HG03139 (cell line): ENCODE data around the gene PLEKHA5.
"Not testable (repeated sequence)": the region's sequence is repeated elsewhere in the genome, so short reads cannot be mapped to it uniquely, and the experiment has no call there.

Source experiments
- ATAC-seq: cut with Tn5 transposase; IDR thresholded peaks from one replicate; pipeline ENCODE4 v1.9.1; 2021; ENCODE audit not compliant: unreplicated experiment

The PLEKHA5 gene

DNA sequence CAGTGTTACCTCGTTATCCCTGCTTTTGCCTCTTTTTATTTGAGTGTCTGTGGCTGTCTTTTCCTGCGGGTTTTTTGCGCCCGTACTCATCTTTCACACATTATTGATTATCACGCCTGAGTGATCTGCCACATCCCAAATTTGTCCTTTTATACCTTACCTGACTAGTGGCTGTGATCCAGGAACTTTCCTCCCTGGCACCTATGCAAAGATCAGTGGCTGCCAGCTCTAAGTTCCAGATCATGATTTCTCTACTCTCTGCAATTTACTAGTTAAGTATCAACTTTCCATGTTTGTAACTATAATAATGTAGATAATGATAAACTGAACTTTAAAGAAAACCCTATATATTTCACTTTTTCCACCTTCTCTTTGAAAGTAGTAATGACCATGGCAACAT is 36.9 kb downstream of the PLEKHA5 start:
- no peak for ATAC-seq

DNA sequence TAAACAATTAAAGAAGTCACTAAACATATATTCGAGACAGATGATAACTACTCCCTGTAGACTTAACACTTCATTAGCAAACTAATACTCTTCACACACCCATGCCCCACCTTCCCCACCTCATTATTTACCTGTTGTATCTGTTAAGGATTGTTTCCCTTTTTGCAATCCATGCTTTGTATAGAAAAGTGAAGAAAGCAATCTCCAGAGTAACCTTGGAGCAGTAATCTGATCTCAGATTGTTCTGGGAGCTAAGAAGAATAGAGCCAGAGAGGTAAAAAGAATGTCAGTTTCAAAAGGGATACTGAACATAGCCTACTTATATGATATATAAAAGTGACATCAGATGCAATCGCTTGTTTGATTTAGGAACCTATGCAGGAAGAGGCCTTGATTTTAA is 37.4 kb downstream of the PLEKHA5 start:
- ATAC-seq = no peak

- ATAC-seq = no peak
Measured at GRCh38 chr12:19167708-19168107, 38.2 kb downstream of the PLEKHA5 start.

GRCh38 chr12:19168644-19169043 is 39.1 kb downstream of the PLEKHA5 start:
- no peak for ATAC-seq

DNA sequence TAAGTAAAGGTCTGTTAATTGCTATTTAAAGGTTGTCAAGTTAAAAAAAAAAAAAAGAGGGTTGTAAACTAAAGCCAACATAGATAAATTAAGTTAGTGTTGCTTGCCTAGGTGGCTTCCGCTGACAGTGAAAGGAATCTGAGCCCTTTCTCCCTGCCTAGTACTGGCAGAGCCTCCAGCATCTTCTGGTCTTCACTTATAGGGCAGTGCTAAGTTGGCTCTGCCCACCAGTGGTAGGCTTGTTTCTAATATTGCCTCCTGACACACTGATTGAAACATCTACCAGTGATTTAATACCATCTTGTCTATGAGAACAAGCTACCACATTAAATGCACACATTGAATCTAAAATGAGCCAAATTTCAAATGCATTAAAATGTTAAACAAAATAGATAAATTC is 39.7 kb downstream of the PLEKHA5 start:
- no peak for ATAC-seq

DNA sequence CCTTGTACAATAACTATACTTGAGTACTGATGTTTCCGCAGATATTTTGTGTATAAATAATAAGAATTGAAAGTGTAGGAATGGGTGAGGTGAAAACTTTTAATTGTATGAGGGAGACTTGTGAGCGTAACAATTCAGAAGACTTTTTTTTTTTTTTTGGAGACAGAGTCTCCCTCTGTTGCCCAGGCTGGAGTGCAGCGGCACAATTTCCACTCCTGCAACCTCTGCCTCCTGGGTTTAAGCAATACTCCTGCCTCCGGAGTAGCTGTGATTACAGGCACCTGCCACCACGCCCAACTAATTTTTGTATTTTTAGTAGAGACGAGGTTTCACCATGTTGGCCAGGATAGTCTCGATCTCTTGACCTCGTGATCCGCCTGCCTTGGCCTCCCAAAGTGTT is 40.8 kb downstream of the PLEKHA5 start:
- ATAC-seq = not testable (repeated sequence)

DNA sequence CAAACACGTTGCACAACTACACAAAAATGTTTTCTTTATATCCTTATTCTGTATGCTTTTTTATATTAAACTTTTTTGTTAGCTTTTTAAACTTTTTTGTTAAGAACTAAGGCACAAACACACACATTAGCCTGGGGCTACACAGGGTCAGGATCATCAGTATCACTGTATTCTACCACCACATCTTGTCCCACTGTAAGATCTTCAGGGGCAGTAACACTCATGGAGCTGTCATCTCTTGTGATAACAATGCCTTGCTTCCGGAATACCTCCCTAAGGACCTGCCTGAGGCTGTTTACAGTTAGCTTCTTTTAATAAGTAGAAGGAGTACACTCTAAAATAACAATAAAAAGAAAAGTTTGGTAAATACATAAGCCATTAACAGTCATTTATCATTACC is 42.2 kb downstream of the PLEKHA5 start:
- no peak for ATAC-seq

DNA sequence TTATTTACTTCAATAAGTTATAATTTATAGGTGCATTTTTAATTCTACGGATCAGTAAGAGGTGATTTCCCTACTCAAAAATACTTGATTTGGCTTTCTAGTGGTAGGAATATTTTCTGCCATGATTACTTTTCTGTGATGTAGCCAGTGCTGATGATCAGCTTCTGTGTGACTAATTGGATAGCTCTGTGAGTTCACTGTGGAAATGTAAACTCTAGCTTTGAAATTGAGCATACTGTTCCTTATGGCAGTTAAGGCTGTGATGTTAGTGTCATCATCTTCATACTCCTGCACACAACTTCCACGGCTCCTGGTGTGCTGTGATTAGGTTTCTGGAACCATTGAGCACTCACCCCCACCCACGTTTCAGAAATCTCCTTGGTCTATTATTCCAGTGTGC is 48.2 kb downstream of the PLEKHA5 start:
- ATAC-seq = no peak

DNA sequence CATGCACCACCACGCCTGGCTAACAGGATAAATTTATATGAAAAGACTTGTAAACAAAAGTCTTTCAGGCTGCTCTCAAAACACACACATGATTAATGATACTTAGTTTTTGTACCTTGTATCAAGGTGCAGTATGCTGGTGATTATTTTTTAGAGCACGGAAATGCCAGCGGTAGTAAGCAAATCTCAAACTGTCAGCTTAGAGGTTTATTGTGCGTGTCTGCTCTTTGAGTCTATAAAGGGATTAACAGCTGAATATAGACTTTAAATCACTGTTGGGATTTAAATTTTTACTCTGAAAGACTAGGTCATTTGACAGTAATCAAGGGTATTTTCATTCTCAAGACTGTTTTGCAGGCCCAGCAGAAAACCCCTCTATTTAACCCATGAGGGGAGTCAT is 50.5 kb downstream of the PLEKHA5 start:
- ATAC-seq = no peak

DNA sequence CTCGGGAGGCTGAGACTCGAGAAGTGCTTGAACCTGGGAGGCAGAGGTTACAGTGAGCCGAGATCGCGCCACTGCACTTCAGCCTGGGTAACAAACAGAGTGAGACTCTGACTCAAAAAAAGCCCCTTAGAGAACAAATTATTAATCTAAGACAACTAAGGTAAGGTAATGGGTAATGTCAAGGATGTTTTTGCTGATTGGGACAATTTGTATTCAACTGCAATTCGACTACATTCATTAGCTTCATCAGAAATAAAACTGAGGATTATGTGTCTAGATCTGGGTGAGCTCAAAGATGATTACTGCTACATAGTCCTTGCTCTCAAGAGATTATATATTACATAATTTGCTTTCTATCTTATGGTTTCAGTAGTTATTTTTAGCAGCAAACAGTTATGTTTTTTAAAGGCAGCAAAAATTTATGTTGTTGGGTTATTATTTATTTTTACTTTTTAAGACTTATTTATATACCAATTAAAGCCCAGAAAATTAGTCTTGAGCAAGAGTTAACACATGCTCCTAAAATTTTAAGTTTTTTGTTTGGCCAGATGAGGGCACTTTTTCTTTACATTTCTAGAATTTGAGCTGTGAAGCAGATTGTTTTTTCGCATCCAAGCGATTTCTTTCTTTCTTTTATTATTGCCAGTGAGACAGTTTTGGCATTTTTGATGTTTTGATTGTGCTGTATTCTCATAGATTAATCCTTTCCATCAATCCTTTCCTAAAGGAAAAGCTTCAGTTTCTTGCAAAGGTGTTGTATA is 52.3 kb downstream of the PLEKHA5 start:
- no peak for ATAC-seq

GRCh38 chr12:19183121-19183838 is 53.7 kb downstream of the PLEKHA5 start:
- ATAC-seq = no peak

DNA sequence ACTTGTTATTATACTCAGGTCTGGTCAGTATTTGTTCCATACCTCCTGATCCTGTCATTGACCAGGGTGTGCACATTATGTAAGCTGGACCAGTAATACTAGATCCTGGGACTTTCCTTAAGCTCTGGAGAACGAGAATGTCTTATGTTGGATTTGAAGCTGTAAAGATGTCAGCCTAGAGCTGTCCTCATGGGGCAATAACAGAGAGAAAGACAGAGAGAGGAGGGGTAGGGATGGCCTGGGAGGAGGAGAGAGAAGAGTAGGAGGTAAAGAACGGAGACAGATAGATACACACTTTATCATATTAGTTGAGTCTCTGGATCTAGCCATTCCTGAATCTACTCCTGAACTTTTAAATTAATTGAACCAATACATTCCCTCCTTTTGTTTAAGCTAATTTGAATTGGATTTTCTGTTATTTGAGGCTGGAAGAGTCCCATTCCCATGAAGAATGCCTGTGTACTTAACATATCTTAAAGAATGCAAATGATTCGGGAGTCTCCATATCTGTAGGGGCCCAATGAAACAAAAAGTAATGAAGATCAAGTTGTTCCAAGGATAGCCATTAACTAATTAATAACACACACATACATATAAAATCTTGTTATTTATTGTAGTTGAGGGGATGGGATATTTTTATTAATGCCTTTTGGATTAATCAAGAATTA is 55.9 kb downstream of the PLEKHA5 start:
- ATAC-seq = no peak

DNA sequence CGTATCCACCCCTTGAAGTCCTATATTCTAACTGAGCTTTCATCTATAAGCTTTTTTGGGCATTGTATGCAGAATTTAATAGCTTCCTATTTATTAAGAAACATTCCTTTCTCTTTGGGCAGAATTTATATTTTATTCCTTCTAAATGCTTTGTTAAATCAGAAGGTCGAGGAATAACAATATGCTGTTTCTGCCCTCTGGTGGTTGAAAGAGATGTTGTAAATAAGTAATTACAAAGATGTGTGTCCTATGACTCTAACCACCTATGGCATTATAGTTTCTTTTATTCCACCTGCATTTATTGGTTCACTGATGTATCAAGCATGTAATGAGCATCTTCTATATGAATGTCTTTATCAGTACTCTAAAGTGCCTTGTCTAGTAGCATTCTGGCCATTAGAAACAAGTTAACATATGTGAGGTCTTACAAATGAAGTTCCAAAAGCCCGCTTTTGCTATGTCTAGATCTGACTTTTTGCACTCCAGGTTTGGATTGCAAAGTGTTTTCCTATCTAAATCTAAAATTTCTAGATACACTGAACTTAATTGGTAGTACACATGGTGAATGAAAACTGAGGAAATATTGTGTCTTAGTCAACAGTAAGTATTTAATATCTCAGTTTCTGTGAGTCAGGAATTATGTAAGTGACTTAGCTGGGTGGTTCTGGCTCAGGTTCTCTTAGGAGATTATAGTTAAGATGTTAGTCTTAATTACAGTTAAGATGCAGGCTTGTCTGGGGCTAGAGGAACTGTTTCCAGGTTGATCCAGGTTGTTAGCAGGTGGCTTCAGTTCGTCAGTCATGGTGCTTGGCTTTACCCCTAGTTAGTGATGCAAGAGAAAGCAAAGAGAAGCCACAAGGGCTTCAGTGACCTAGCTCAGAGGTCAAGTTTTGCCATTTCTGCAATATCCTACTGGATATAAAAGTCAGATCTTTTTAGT is 57.5 kb downstream of the PLEKHA5 start:
- no peak for ATAC-seq

DNA sequence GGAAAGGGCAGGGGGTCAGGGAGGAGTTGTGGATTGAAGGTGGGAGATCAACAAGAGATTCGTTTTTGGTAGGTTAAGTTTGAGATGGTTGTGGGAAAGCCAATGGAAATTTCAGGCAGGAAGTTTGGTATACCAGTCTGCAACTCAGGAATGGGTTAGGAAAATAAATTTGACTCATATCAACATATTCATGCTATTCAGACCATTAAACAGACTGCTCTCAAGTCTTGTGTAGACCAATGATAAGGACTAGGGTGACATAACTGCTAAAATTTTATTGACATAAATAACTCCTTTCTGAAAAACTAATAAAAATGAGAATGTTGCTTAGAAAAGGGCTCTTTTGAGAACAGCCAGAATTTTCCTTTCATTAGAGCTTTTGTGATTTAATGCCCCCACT is 60.0 kb downstream of the PLEKHA5 start:
- no peak for ATAC-seq

DNA sequence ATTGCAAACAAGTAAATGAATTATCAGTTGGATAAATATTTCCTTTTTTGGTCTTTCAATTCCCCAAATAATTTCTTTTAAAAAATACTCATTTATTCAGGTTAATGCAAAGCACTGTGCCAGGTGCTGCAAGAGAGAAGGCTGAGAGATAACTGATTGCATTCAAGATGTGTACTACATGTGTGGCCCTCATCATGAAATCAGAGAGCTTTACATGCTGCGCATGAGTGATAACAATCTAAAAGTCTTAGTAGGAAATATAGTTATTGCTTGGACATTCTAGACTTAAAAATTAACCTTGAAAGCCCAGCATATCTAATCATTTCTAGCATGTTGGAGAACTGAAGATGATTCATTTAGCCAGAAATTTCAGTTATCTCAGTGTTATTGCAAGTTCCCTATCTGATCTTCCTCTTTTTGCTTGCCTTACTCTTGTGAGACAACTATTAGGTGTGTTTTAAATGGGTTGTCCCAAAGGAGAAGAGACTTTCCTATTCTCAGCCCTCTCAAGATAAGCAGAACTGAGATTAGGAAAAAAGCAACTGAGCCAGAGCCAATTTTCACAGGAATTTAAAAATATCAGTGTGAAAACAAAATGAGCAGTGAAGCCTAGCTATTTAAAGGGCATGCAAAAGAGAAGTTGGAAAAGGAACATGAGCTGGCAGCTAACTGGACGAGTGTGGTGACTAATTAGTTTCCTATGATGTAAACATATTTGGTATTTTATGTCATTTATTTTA is 60.9 kb downstream of the PLEKHA5 start:
- ATAC-seq = no peak

- ATAC-seq = no peak
Measured at GRCh38 chr12:19191089-19191488, 61.6 kb downstream of the PLEKHA5 start.

- ATAC-seq = no peak
Measured at GRCh38 chr12:19191563-19191962, 62.0 kb downstream of the PLEKHA5 start.

DNA sequence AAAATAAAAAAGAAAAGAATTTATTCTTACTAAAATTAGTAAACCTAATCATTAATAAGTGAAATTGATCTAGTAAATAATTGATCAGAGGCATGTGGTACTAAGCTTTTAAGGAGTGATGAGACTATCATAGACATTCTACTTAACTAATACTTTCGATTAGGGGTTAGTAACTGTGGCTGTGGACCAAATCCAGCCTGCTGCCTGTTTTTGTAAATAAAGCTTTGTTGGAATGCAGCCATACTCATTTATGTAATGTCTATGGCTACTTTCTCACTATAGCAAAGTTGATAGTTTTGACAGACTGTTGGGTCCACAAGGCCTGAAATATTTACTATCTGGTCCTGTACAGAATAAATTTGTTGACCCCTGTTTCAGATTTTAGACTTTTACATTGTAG is 63.2 kb downstream of the PLEKHA5 start:
- no peak for ATAC-seq

GRCh38 chr12:19194963-19195362 is 65.4 kb downstream of the PLEKHA5 start:
- no peak for ATAC-seq

GRCh38 chr12:19196959-19197630 is 67.6 kb downstream of the PLEKHA5 start:
- ATAC-seq = no peak
